Articular chondrocyte of knee joint (primary cell): ENCODE measurements around the gene TTC34. TPM values are rescaled to one million over a fixed set of nuclear protein-coding genes. Genes with fewer than 3 reads are reported as not detected.

Experiments
- total RNA-seq: library from RNA; depleted of rRNA; stranded (reverse); fragments of >200 nt; gene quantifications from 2 replicates; pipeline ENCODE4 v1.2.3, GENCODE V29; 2012

Gene TTC34, protein sequence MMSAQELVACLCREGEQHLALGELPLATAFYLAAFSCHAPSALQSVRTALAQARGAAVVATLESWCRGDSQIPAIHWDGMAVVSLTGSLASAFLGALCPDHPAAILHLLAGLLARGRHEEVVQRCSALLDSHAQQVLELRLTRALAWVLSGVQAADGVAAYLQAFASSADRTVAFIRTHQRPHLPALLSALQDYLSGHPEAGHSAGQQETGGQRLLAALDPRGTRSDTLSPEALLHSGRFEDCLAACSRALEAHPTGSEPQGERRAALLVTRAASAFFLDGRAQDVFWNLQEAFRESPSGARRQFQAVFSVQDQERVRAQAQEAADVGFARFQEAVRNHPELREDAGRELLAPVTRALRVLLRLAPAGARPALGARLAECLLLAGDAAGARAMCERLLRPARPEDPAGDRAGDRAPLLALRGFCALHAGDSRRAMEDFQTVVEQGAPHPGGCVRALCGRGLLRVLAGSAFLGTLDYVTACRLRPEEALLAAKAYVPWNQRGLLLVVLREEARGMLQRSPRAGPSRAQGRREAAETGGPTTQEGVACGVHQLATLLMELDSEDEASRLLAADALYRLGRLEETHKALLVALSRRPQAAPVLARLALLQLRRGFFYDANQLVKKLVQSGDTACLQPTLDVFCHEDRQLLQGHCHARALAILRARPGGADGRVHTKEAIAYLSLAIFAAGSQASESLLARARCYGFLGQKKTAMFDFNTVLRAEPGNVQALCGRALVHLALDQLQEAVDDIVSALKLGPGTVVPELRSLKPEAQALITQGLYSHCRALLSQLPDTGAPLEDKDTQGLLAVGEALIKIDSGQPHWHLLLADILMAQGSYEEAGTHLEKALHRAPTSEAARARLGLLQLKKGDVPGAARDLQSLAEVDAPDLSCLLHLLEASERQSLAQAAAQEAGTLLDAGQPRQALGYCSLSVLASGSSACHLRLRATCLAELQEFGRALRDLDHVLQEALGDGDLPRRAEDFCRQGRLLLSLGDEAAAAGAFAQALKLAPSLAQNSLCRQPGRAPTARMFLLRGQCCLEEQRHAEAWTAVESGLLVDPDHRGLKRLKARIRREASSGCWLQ
- 0.22 and 0.39 TPM in 2 replicates for total RNA-seq

DNA sequence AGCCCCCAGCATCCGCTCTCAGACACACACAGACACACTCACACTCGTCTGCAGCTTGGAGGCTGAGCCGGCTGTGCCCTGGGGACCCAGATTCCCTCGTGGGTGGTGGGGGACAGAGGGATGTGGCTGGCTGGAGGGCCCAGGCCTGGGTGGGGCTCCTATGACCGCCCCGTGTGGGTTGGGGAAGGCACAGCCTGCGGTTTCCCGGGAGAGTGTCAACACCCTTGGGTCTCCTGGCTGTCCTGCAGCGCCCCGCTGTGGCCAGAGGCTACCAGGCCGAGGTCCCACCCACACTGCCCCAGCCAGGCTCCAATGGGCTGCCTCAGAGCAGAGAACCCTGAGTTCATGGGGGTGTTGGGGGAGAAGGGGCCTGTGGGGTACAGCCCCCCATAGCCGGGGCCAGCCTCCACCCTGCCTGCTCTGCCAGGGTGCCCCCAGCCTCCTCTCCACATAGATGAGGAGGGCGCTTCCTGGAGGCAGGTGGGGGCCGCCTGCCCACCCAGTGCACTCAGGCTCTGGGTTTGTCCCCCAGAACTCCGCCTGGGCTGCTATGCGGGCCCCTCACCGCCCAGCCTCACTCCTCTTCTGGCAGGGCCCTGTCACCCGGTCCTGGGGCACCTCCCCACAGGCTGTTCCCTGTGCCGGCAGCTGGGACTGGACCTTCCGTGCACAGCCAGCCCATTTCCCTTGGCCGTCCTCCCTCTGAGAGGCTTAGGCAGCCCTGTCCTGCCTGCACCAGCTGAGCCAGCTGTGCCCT is at the start of gene TTC34:
TSS of gene TTC34 (minus strand) at position 159 of the 757 bp plus-strand sequence. CDS start 866 bp downstream, outside the sequence.

DNA sequence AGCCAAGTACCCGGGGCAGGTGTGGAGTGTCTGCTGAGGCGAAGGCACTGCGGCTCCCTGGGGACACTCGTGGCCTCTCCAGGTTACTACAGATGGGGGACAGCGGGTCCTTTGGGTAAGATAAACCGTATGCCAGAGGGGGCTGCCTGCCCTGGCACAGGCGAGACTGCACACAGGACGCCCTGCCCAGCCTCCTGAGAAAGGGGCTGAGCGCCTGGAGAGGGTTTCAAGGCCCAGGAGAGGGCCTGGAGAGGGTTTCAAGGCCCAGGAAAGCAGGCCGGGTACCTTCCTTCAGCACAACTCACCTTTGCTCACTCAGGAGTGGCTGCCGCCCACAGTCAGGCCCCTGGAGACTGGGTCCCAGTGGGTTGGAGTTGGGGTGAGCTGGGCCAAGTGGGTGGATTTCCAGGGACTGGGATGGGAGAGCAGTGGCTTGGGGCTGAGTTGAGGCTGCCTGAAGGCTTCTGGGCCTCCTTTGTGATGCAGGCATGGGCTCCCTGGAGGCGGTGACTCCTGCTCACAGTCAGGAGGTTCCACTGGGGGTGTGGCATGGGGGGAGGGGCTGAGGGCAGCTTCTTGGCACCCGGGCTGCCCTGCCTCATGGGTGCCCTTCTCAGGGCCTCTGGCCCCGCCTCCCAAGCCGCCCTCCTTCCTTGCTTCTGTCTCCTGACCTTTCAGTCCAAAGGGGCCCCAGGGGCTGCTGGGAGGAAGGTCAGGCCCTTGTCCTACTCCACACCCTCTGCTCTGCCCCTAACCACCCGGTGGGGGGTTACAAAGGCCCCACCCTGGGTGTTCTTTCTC is 168.7 kb downstream of the TTC34 start, which contains the start of gene MMEL1:
TSS of gene MMEL1 (minus strand) at position 456 of the 801 bp plus-strand sequence. CDS start 3,532 bp downstream, outside the sequence.

DNA sequence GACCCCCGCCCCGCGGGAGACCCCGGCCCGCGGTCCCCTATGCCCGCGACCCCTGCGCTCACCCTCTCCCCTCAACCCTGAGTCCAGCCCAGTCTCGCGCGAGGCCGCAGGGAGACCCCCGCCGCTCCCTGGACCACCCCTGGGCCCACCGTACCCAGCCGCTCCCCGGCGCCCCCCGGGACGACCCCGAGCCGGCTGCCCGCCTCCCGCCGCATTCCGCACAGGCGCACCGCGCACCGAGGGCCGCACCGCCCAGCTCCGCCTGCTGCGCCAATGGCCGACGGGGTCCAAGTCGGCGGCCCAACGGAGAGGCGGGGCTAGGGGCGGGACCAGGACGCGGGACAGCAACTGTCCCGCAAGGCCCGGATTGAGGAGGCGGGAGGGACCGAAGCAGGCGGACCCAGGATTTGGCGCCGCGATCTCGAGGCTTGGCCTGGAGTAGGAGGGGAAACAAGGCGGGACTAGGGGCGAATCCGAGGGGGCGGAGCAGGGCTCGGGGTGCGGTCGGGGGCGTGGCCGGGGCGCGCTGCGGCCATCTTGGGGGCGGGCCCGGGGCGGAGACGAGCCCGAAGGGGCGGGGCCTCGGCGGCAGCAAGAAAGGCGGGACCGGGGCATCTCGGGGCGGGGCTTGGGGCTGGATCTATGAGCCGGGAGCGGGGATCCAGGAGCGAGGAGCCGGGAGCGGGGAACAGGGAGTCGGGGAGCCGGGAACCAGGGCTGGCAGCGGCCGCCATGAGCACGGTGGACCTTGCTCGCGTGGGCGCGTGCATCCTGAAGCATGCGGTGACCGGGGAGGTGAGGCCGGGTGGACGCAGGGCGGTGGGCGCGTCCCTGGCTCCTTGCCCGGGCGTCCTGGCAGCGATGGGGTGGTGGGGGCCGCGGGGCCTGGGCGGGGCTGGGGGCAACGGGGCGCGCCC is 215.1 kb downstream of the TTC34 start, which contains the start of gene PRXL2B:
TSS of gene PRXL2B (plus strand) at position 624 of the 917 bp plus-strand sequence. CDS start at position 733, 109 bp downstream.

Other genes starting within 250 kb of the TTC34 start
- gene TNFRSF14, start 245.3 kb downstream of the TTC34 start, total RNA-seq: 20.2 and 22.0 TPM in 2 replicates
- 8.6 and 9.6 TPM in 2 replicates for gene PRXL2B, start 214.9 kb downstream of the TTC34 start, total RNA-seq
- gene MMEL1, start 168.7 kb downstream of the TTC34 start, total RNA-seq: 0.26 and 0.32 TPM in 2 replicates
- gene ACTRT2, start 219.8 kb upstream of the TTC34 start, total RNA-seq: not detected in 2 replicates